Measurements from ENCODE around the gene PGC. TPM values are rescaled to one million over a fixed set of nuclear protein-coding genes. Genes with fewer than 3 reads are reported as not detected.

Gene PGC
- not detected for polyA plus RNA-seq (2013)

GRCh38 chr6:41747256-41748101 lies at the start of gene PGC:
Gene PGC (minus strand): TSS chr6:41747397. CDS start chr6:41747334, 63 bp downstream.
- Histone ChIP-seq H3K4me1 (ENCODE audit: control extremely low read depth in 1 of 4, control insufficient read depth in 4 of 4, insufficient read depth in 4 of 4, low read length in 3 of 4) (no peaks in the 10 kb centered on the region), H3K4me3 (ENCODE audit: control insufficient read depth in 1 of 7, extremely low read depth in 1 of 7, insufficient read depth in 4 of 7, low read depth in 2 of 7, low read length in 6 of 7) (no peak within 1 kb of the TSS), H3K9me3 (ENCODE audit: control extremely low read depth in 1 of 5, control insufficient read depth in 4 of 5, insufficient read depth in 2 of 5, low read depth in 1 of 5, low read length in 4 of 5) (no peaks in the 10 kb centered on the region), H3K27ac (ENCODE audit: insufficient read depth in 1 of 2, low read depth in 1 of 2, low read length in 2 of 2, poor library complexity in 1 of 2, severe bottlenecking in 2 of 2) (no peak within 1 kb of the TSS), H3K36me3 (ENCODE audit: control insufficient read depth in 4 of 4, insufficient read depth in 4 of 4, low read length in 3 of 4) (no peaks in the 10 kb centered on the region), H3K27me3 (replicated peaks in 2 of 5; ENCODE audit: control insufficient read depth in 4 of 5, insufficient read depth in 5 of 5, low read length in 4 of 5) (no peaks in the 10 kb centered on the region)
- DNase-seq = no peak
- CTCF ChIA-PET = interaction anchor here (0.9 kb wide), 3 partner anchors 12 to 41 kb away, joined by 3 read pairs; no protein-coding TSS in a partner anchor
- 96% methylated on average over 14 of the region's 15 CpGs for WGBS (ENCODE audit: insufficient coverage)
- POLR2A ChIA-PET = no interaction called here

- Histone ChIP-seq H3K36me3 (ENCODE audit: control insufficient read depth in 4 of 4, insufficient read depth in 4 of 4, low read length in 3 of 4) (peaks cover 5 to 43% (median 28%) of the 10 kb centered on the region in 4 experiments), H3K4me1 (ENCODE audit: control extremely low read depth in 1 of 4, control insufficient read depth in 4 of 4, insufficient read depth in 4 of 4, low read length in 3 of 4) (no peaks in the 10 kb centered on the region), H3K4me3 (ENCODE audit: control insufficient read depth in 1 of 7, extremely low read depth in 1 of 7, insufficient read depth in 4 of 7, low read depth in 2 of 7, low read length in 6 of 7) (no peak overlapping the region), H3K27ac (ENCODE audit: insufficient read depth in 1 of 2, low read depth in 1 of 2, low read length in 2 of 2, poor library complexity in 1 of 2, severe bottlenecking in 2 of 2) (no peak overlapping the region), H3K9me3 (ENCODE audit: control extremely low read depth in 1 of 5, control insufficient read depth in 4 of 5, insufficient read depth in 2 of 5, low read depth in 1 of 5, low read length in 4 of 5) (no peaks in the 10 kb centered on the region), H3K27me3 (replicated peaks in 2 of 5; ENCODE audit: control insufficient read depth in 4 of 5, insufficient read depth in 5 of 5, low read length in 4 of 5) (no peaks in the 10 kb centered on the region)
- 100% methylated on average over 1 of the region's 2 CpGs for WGBS (ENCODE audit: insufficient coverage)
- no peak for DNase-seq
- ChIA-PET CTCF (interaction anchor here (1.8 to 2.3 kb wide), 2 partner anchors 9 to 248 kb away, joined by 4 to 12 read pairs; partner anchors contain the start of gene TOMM6), POLR2A (no interaction called here)
Measured at GRCh38 chr6:41796474-41796873, 49.3 kb upstream of the PGC start.

- ChIA-PET CTCF (no interaction called here), POLR2A (interaction anchor here (0.5 kb wide), 1 partner anchor 64 kb away, joined by 4 read pairs; no protein-coding TSS in a partner anchor)
- Histone ChIP-seq H3K4me3 (ENCODE audit: control insufficient read depth in 1 of 7, extremely low read depth in 1 of 7, insufficient read depth in 4 of 7, low read depth in 2 of 7, low read length in 6 of 7) (no peak overlapping the region), H3K27ac (ENCODE audit: insufficient read depth in 1 of 2, low read depth in 1 of 2, low read length in 2 of 2, poor library complexity in 1 of 2, severe bottlenecking in 2 of 2) (peak overlapping the region in 1 of 2 experiments; percentile 1), H3K9me3 (ENCODE audit: control extremely low read depth in 1 of 5, control insufficient read depth in 4 of 5, insufficient read depth in 2 of 5, low read depth in 1 of 5, low read length in 4 of 5) (no peaks in the 10 kb centered on the region), H3K4me1 (ENCODE audit: control extremely low read depth in 1 of 4, control insufficient read depth in 4 of 4, insufficient read depth in 4 of 4, low read length in 3 of 4) (peaks cover 0 to 13% (median 6%) of the 10 kb centered on the region in 4 experiments), H3K27me3 (replicated peaks in 2 of 5; ENCODE audit: control insufficient read depth in 4 of 5, insufficient read depth in 5 of 5, low read length in 4 of 5) (no peaks in the 10 kb centered on the region), H3K36me3 (ENCODE audit: control insufficient read depth in 4 of 4, insufficient read depth in 4 of 4, low read length in 3 of 4) (peaks cover 14 to 61% (median 35%) of the 10 kb centered on the region in 4 experiments)
- DNase-seq = no peak
- WGBS (ENCODE audit: insufficient coverage) = 100% methylated on average over 1 of the region's 4 CpGs
Measured at GRCh38 chr6:41791984-41792383, 44.8 kb upstream of the PGC start.

- DNase-seq = no peak
- Histone ChIP-seq H3K4me1 (ENCODE audit: control extremely low read depth in 1 of 4, control insufficient read depth in 4 of 4, insufficient read depth in 4 of 4, low read length in 3 of 4) (peaks cover 0 to 17% (median 11%) of the 10 kb centered on the region in 4 experiments), H3K4me3 (ENCODE audit: control insufficient read depth in 1 of 7, extremely low read depth in 1 of 7, insufficient read depth in 4 of 7, low read depth in 2 of 7, low read length in 6 of 7) (no peak overlapping the region), H3K9me3 (ENCODE audit: control extremely low read depth in 1 of 5, control insufficient read depth in 4 of 5, insufficient read depth in 2 of 5, low read depth in 1 of 5, low read length in 4 of 5) (no peaks in the 10 kb centered on the region), H3K36me3 (ENCODE audit: control insufficient read depth in 4 of 4, insufficient read depth in 4 of 4, low read length in 3 of 4) (peaks cover 12 to 59% (median 31%) of the 10 kb centered on the region in 4 experiments), H3K27me3 (replicated peaks in 2 of 5; ENCODE audit: control insufficient read depth in 4 of 5, insufficient read depth in 5 of 5, low read length in 4 of 5) (no peaks in the 10 kb centered on the region), H3K27ac (ENCODE audit: insufficient read depth in 1 of 2, low read depth in 1 of 2, low read length in 2 of 2, poor library complexity in 1 of 2, severe bottlenecking in 2 of 2) (no peak overlapping the region)
- ChIA-PET CTCF (no interaction called here), POLR2A (interaction anchor here (0.5 kb wide), 1 partner anchor 65 kb away, joined by 4 read pairs; no protein-coding TSS in a partner anchor)
- 100% methylated on average over 1 of the region's 1 CpG for WGBS (ENCODE audit: insufficient coverage)
Measured at GRCh38 chr6:41791305-41791704, 44.1 kb upstream of the PGC start.

- CTCF ChIA-PET = interaction anchor here (0.7 to 1.5 kb wide), 3 partner anchors 9 to 254 kb away, joined by 3 to 5 read pairs (median 4); partner anchors contain the start of gene PRICKLE4
- Histone ChIP-seq H3K4me1 (ENCODE audit: control extremely low read depth in 1 of 4, control insufficient read depth in 4 of 4, insufficient read depth in 4 of 4, low read length in 3 of 4) (peaks cover 0 to 28% (median 17%) of the 10 kb centered on the region in 4 experiments), H3K9me3 (ENCODE audit: control extremely low read depth in 1 of 5, control insufficient read depth in 4 of 5, insufficient read depth in 2 of 5, low read depth in 1 of 5, low read length in 4 of 5) (no peaks in the 10 kb centered on the region), H3K36me3 (ENCODE audit: control insufficient read depth in 4 of 4, insufficient read depth in 4 of 4, low read length in 3 of 4) (peaks cover 11 to 46% (median 24%) of the 10 kb centered on the region in 4 experiments), H3K4me3 (ENCODE audit: control insufficient read depth in 1 of 7, extremely low read depth in 1 of 7, insufficient read depth in 4 of 7, low read depth in 2 of 7, low read length in 6 of 7) (no peak overlapping the region), H3K27ac (ENCODE audit: insufficient read depth in 1 of 2, low read depth in 1 of 2, low read length in 2 of 2, poor library complexity in 1 of 2, severe bottlenecking in 2 of 2) (no peak overlapping the region), H3K27me3 (replicated peaks in 2 of 5; ENCODE audit: control insufficient read depth in 4 of 5, insufficient read depth in 5 of 5, low read length in 4 of 5) (no peaks in the 10 kb centered on the region)
- 100% methylated on average over 1 of the region's 1 CpG for WGBS (ENCODE audit: insufficient coverage)
- POLR2A ChIA-PET = no interaction called here
- DNase-seq = no peak
Measured at GRCh38 chr6:41790045-41790444, 42.8 kb upstream of the PGC start.

- no peaks in the 10 kb centered on the region for H3K27me3 ChIP-seq (replicated peaks in 2 of 5; ENCODE audit: control insufficient read depth in 4 of 5, insufficient read depth in 5 of 5, low read length in 4 of 5)
- peaks cover 11 to 43% (median 24%) of the 10 kb centered on the region in 4 experiments for H3K36me3 ChIP-seq (ENCODE audit: control insufficient read depth in 4 of 4, insufficient read depth in 4 of 4, low read length in 3 of 4)
- no peak overlapping the region for H3K4me3 ChIP-seq (ENCODE audit: control insufficient read depth in 1 of 7, extremely low read depth in 1 of 7, insufficient read depth in 4 of 7, low read depth in 2 of 7, low read length in 6 of 7)
- POLR2A ChIA-PET = interaction anchor here (0.6 kb wide), 1 partner anchor 106 kb away, joined by 3 read pairs; the partner anchor contains the start of gene USP49
- no peak for DNase-seq
- CTCF ChIA-PET = interaction anchor here (0.7 to 1.5 kb wide), 3 partner anchors 8 to 255 kb away, joined by 3 to 5 read pairs (median 4); partner anchors contain the start of gene PRICKLE4
- 88% methylated on average over 2 of the region's 3 CpGs for WGBS (ENCODE audit: insufficient coverage)
- peaks cover 0 to 35% (median 20%) of the 10 kb centered on the region in 4 experiments for H3K4me1 ChIP-seq (ENCODE audit: control extremely low read depth in 1 of 4, control insufficient read depth in 4 of 4, insufficient read depth in 4 of 4, low read length in 3 of 4)
- H3K27ac ChIP-seq (ENCODE audit: insufficient read depth in 1 of 2, low read depth in 1 of 2, low read length in 2 of 2, poor library complexity in 1 of 2, severe bottlenecking in 2 of 2) = no peak overlapping the region
- no peaks in the 10 kb centered on the region for H3K9me3 ChIP-seq (ENCODE audit: control extremely low read depth in 1 of 5, control insufficient read depth in 4 of 5, insufficient read depth in 2 of 5, low read depth in 1 of 5, low read length in 4 of 5)
Measured at GRCh38 chr6:41789390-41789724, 42.2 kb upstream of the PGC start.

Measured in common myeloid progenitor, CD34-positive (primary cell).